Natural killer cell (primary cell): ENCODE measurements around the gene PCDHGA2. TPM values are rescaled to one million over a fixed set of nuclear protein-coding genes. Genes with fewer than 3 reads are reported as not detected.
"Not testable (repeated sequence)": the region's sequence is repeated elsewhere in the genome, so short reads cannot be mapped to it uniquely, and the experiment has no call there.

ENCODE experiments used
- ATAC-seq, 3 donors: fragments of 150-1000 bp in 2 of 3; fragments of 200-7000 bp in 1 of 3; cut with Tn5 transposase; 1 replicate in 1 of 3; 2 replicates in 2 of 3; pipeline ENCODE4 v1.10.0; 2021; ENCODE audit warnings: mild to moderate bottlenecking in 2 of 3, moderate library complexity in 2 of 3
- DNase-seq, 2 donors: peaks; one replicate each; pipeline versions ENCODE4 v3.0.0 to v3.0.0-alpha.2; 2013 to 2021; ENCODE audit warnings: mixed read lengths in 1 of 2
- H3K27ac ChIP-seq: one replicate; pipeline ENCODE4 v1.5.1; 2013; ENCODE audit warnings: mild to moderate bottlenecking, low read length
- H3K27me3 ChIP-seq: one replicate; pipeline ENCODE4 v1.6.1; 2013; ENCODE audit warnings: low read length; ENCODE audit not compliant: control insufficient read depth, insufficient read depth
- H3K36me3 ChIP-seq: one replicate; pipeline ENCODE4 v1.6.1; 2013; ENCODE audit warnings: low read length; ENCODE audit not compliant: control insufficient read depth, insufficient read depth
- H3K4me1 ChIP-seq: one replicate; pipeline ENCODE4 v1.6.1; 2013; ENCODE audit warnings: low read length; ENCODE audit not compliant: control insufficient read depth, insufficient read depth
- H3K4me3 ChIP-seq: one replicate; pipeline ENCODE4 v1.5.1; 2013; ENCODE audit warnings: low read length
- H3K9me3 ChIP-seq: one replicate; pipeline ENCODE4 v1.6.1; 2013; ENCODE audit warnings: low read length; ENCODE audit not compliant: control insufficient read depth, insufficient read depth
- H3K27ac Mint-ChIP-seq, 2 donors: one replicate each; pipeline ENCODE4 v1.8.0; 2022; ENCODE audit warnings: mild to moderate bottlenecking in 2 of 2, mixed read lengths in 2 of 2, moderate library complexity in 1 of 2
- H3K27me3 Mint-ChIP-seq, 2 donors: one replicate each; pipeline ENCODE4 v1.8.0; 2022; ENCODE audit warnings: low read depth in 2 of 2, mixed read lengths in 2 of 2
- H3K36me3 Mint-ChIP-seq: one replicate; pipeline ENCODE4 v1.8.0; 2022; ENCODE audit warnings: mixed read lengths
- H3K4me1 Mint-ChIP-seq, 2 donors: one replicate each; pipeline ENCODE4 v1.8.0; 2022; ENCODE audit warnings: mixed read lengths in 2 of 2
- H3K4me3 Mint-ChIP-seq: one replicate; pipeline ENCODE4 v1.8.0; 2022; ENCODE audit warnings: mild to moderate bottlenecking, moderate library complexity, mixed read lengths
- H3K9me3 Mint-ChIP-seq, 2 donors: one replicate each; pipeline ENCODE4 v1.8.0; 2022; ENCODE audit warnings: mixed read lengths in 2 of 2
- CTCF ChIP-seq: fragments of 200-600 bp; IDR thresholded peaks from one replicate; pipeline ENCODE4 v1.8.0; 2022; ENCODE audit warnings: antibody characterized with exemption
- WGBS: methylation state at CpG from one replicate; pipeline ENCODE4 v1.1.7; 2013; ENCODE audit warnings: missing lambda C conversion rate; ENCODE audit not compliant: insufficient coverage; 5-methylcytosine and 5-hydroxymethylcytosine counted together
- intact Hi-C: fragments of 100-400 bp; cut with micrococcal nuclease; formaldehyde crosslinking; loops from one replicate; pipeline ENCODE4 v1.14.2; 2022
- total RNA-seq, 4 donors: library from RNA; stranded (reverse); fragments of 120-200 nt in 1 of 4; gene quantifications; one replicate each; pipeline versions ENCODE4 v1.2.3 to v1.2.4, GENCODE V29; 2013 to 2022

Gene PCDHGA2
- total RNA-seq, 3 donors from 2014 or later (not counting 1 experiment from before 2014, with no cell fraction given): not detected

GRCh38 chr5:141306630-141307029, 31.9 kb upstream of the PCDHGA2 start:
- no peaks in the 10 kb centered on the region for H3K27me3 Mint-ChIP-seq
- Histone ChIP-seq H3K27ac (no peak overlapping the region), H3K4me3 (no peak overlapping the region), H3K36me3 (no peaks in the 10 kb centered on the region), H3K4me1 (no peaks in the 10 kb centered on the region), H3K27me3 (no peaks in the 10 kb centered on the region), H3K9me3 (peaks cover 66% of the 10 kb centered on the region)
- H3K9me3 Mint-ChIP-seq: peaks cover 7 to 23% of the 10 kb centered on the region in 2 donors
- H3K27ac Mint-ChIP-seq: no peak overlapping the region
- DNase-seq (no peak), ATAC-seq (no peak)
- H3K4me1 Mint-ChIP-seq: peaks cover 0 to 2% of the 10 kb centered on the region in 2 donors
- TF ChIP-seq CTCF: no peak
- no peak overlapping the region for H3K4me3 Mint-ChIP-seq
- H3K36me3 Mint-ChIP-seq: peaks cover 48% of the 10 kb centered on the region
- intact Hi-C loops: no loop called here
- WGBS: no CpG with 5 or more reads among the region's 1 CpG

- Mint-ChIP-seq H3K36me3 (peaks cover 60% of the 10 kb centered on the region), H3K4me3 (no peak overlapping the region), H3K27me3 (no peaks in the 10 kb centered on the region), H3K9me3 (peaks cover 19 to 40% of the 10 kb centered on the region in 2 donors), H3K27ac (no peak overlapping the region), H3K4me1 (peaks cover 11 to 17% of the 10 kb centered on the region in 2 donors)
- intact Hi-C loops: no loop called here
- H3K27ac ChIP-seq: no peak overlapping the region
- H3K4me1 ChIP-seq: no peaks in the 10 kb centered on the region
- H3K36me3 ChIP-seq: no peaks in the 10 kb centered on the region
- ATAC-seq (no peak), DNase-seq (no peak)
- no peaks in the 10 kb centered on the region for H3K27me3 ChIP-seq
- H3K4me3 ChIP-seq: no peak overlapping the region
- H3K9me3 ChIP-seq: peaks cover 53% of the 10 kb centered on the region
- no peak for TF ChIP-seq CTCF
Observed at GRCh38 chr5:141313711-141314110, 24.8 kb upstream of the PCDHGA2 start.

GRCh38 chr5:141316963-141317362, 21.6 kb upstream of the PCDHGA2 start:
- WGBS: 100% methylated on average over 3 of the region's 4 CpGs
- H3K27ac ChIP-seq, H3K27me3 Mint-ChIP-seq, H3K36me3 ChIP-seq, H3K4me3 Mint-ChIP-seq, ATAC-seq, DNase-seq, H3K27ac Mint-ChIP-seq, H3K4me3 ChIP-seq, H3K27me3 ChIP-seq, intact Hi-C loops: not testable (repeated sequence)
- Mint-ChIP-seq H3K36me3 (peaks cover 72% of the 10 kb centered on the region), H3K9me3 (peaks cover 26 to 43% of the 10 kb centered on the region in 2 donors), H3K4me1 (peaks cover 31 to 41% of the 10 kb centered on the region in 2 donors)
- peaks cover 65% of the 10 kb centered on the region for H3K9me3 ChIP-seq
- H3K4me1 ChIP-seq: peaks cover 12% of the 10 kb centered on the region

GRCh38 chr5:141319202-141319601, 19.4 kb upstream of the PCDHGA2 start:
- DNase-seq: no peak

More at GRCh38 chr5:141319202-141319601, 19.4 kb upstream of the PCDHGA2 start:
- Histone ChIP-seq H3K9me3 (peaks cover 53% of the 10 kb centered on the region), H3K27ac (no peak overlapping the region), H3K36me3 (peaks cover 7% of the 10 kb centered on the region), H3K4me3 (no peak overlapping the region), H3K27me3 (no peaks in the 10 kb centered on the region), H3K4me1 (peaks cover 12% of the 10 kb centered on the region)
- peaks cover 21 to 32% of the 10 kb centered on the region in 2 donors for H3K9me3 Mint-ChIP-seq
- H3K27me3 Mint-ChIP-seq: no peaks in the 10 kb centered on the region
- no peak for ATAC-seq
- peak overlapping the region; percentile 100 for H3K27ac Mint-ChIP-seq
- H3K4me1 Mint-ChIP-seq: peaks cover 31 to 41% of the 10 kb centered on the region in 2 donors
- TF ChIP-seq CTCF: no peak
- peak overlapping the region; percentile 99 for H3K4me3 Mint-ChIP-seq
- WGBS: 96% methylated on average over 6 of the region's 6 CpGs
- intact Hi-C loops: no loop called here
- H3K36me3 Mint-ChIP-seq: peaks cover 64% of the 10 kb centered on the region
